Retinal pigment epithelial cell (primary cell): Measurements from ENCODE around the gene GMCL2.

Experiments used
- DNase-seq: peaks from one replicate; pipeline ENCODE4 v3.0.0-alpha.2; 2010; ENCODE audit warnings: low read depth
- H3K4me3 ChIP-seq: 2 replicates; pipeline ENCODE4 v1.5.1; 2011; ENCODE audit warnings: mild to moderate bottlenecking, low read length, control low read depth, moderate library complexity
- TF ChIP-seq, protein P1 (sequence below): conservative IDR thresholded peaks from 2 replicates; pipeline ENCODE4 v1.5.1; 2011; ENCODE audit warnings: low read depth, low read length, control low read depth, inconsistent platforms

The GMCL2 gene

DNA sequence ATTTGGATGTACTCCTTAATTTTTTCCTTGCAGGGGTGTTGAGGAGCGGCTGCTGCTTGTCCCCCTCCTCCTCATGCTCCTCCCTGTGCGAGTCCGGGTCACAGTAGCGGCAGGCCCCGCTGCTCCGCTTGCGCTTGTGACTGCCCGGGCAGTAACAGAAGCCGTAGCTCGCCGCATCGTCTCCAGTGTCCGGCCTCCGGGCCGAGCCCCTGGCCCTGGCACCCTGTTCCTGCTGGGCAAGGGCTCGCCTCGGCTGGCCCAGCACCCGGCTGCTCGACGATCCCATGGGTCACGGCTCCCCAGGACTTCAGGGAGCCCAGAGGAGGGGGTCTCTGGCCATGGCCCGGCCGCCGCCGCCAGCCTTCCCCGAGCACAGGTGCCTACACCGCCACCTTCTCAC, at the start of gene GMCL2:
GMCL2 (minus strand) TSS at position 358 of the 400 bp plus-strand sequence; CDS start at position 286, 72 bp downstream.
- TF ChIP-seq, protein P1, sequence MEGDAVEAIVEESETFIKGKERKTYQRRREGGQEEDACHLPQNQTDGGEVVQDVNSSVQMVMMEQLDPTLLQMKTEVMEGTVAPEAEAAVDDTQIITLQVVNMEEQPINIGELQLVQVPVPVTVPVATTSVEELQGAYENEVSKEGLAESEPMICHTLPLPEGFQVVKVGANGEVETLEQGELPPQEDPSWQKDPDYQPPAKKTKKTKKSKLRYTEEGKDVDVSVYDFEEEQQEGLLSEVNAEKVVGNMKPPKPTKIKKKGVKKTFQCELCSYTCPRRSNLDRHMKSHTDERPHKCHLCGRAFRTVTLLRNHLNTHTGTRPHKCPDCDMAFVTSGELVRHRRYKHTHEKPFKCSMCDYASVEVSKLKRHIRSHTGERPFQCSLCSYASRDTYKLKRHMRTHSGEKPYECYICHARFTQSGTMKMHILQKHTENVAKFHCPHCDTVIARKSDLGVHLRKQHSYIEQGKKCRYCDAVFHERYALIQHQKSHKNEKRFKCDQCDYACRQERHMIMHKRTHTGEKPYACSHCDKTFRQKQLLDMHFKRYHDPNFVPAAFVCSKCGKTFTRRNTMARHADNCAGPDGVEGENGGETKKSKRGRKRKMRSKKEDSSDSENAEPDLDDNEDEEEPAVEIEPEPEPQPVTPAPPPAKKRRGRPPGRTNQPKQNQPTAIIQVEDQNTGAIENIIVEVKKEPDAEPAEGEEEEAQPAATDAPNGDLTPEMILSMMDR = no peak
- DNase-seq = no peak

DNA sequence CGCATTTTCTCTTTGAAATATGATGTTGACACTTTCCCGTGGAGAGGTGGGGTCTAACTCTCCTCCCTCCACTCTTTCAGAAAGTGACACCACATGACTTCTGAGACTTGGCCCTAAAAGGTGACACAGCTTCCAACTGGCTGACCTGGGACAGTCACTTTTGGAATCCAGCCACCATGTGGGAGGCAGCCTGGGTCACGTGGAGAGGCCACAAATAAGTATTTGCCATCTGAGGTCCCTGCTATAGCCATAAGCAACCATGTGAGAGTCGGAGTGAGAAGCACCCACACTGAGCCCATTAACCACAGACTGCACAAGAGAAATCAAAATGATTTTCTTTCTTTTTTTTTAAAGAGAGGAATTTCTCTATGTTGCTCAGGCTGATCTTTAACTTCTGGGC, 49.5 kb upstream of the GMCL2 start:
- no peak for DNase-seq
- TF ChIP-seq, protein P1 = no peak

More for the DNA sequence above, at the start of gene GMCL2:
- H3K4me3 ChIP-seq = peak within 1 kb of the TSS; percentile 29

GRCh38 chr5:178236126-178236525, 49.0 kb upstream of the GMCL2 start:
- DNase-seq = no peak
- H3K4me3 ChIP-seq = no peak overlapping the region
- TF ChIP-seq, protein P1 = no peak

More for the DNA sequence above, 49.5 kb upstream of the GMCL2 start:
- H3K4me3 ChIP-seq = no peak overlapping the region

DNA sequence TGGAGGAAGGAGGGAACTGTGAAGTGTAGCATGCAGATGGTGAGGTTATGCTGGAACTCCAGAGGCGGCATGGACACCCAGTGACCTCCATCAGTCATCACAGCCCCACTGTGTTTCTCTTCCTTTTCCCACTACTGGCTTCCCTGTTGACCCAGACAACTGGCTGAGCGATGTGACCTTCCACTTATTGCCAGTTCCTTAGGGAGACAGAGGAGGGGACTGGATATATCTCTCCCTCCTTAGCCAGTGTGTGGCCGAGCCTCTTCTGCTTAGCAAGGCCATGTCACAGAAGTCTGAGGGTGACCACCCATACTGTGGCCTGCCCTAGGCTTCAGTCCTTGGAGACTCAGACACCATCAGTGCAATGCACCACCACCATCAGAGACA, 48.4 kb upstream of the GMCL2 start:
- H3K4me3 ChIP-seq = no peak overlapping the region
- TF ChIP-seq, protein P1 = no peak
- no peak for DNase-seq

DNA sequence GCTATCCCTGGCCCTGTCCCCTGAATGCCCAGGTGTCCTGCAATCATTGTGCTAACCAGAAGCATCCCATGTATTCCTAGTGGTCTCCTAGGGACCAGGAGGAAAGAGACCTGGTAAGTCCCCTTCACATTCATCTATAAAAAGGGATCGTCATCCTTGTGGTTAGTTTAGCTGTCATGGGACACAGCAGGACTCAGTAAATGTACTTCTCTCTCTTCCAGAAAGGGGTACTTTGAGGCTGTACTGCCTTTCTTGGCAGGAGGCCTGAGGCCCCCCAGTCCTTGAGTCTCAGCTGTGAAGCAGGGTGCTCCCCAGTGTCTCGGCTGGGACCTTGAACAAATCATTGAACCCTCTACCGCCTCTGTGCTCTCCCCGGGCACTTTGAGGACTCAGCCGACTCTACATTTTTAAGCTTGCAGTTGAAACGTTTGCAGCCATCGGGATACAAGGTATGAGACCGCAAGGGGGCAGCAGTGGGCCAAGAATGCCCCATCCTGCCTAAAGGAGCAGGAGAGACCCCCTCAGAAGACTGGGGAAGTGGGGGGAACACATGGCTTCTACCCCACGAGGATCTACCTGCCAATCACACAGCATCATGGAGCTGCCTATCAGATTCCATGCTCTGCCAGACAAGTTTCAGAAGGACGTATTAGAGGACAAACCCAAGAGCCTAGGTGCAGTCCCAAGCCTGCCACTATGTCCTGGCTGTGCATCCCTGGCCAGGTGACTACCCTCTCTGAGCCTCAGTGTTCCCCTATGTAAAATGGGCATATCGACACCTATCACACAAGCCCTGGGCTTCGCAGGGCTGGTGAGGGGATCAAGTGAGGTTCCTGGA, 47.8 kb upstream of the GMCL2 start:
- H3K4me3 ChIP-seq = no peak overlapping the region
- TF ChIP-seq, protein P1 = peak; percentile 82
- no peak for DNase-seq

GRCh38 chr5:178234121-178234749, 47.1 kb upstream of the GMCL2 start:
- DNase-seq = no peak
- TF ChIP-seq, protein P1 = no peak

DNA sequence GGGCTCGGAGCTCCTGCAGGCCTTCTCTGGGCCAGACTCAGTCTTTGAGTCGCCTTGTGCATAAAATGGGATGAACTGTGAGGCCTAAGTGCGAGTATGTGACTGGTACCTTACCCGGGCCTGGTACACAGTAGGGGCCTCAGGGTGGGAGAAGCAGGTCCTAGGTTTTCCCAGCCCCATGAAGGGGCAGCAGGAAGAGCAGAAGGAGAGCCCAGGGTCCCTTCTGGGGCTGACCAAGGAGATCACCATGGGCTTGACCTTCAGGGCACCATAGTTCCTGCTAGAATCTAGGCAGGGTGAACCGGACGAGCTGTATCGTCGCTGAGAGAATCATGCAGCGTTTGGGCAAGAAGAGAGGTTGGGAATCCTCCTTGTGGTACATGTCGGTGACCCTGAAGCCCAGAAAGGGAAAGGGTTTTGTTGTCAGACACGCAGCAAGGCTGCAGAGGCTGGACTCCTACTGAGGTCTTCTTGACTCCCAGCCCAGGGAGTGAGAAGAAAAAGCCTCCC, 45.8 kb upstream of the GMCL2 start:
- no peak for DNase-seq
- H3K4me3 ChIP-seq = peak overlapping the region; percentile 69
- TF ChIP-seq, protein P1 = no peak

More at GRCh38 chr5:178234121-178234749, 47.1 kb upstream of the GMCL2 start:
- H3K4me3 ChIP-seq = no peak overlapping the region
